Measurements from ENCODE around the gene C1orf210.

Gene C1orf210

GRCh38 chr1:43285269-43285990 is at the start of gene C1orf210:
C1orf210 (minus strand) TSS chr1:43285581; CDS start chr1:43283270, 2,311 bp downstream.
- H3K27ac ChIP-seq: peak within 1 kb of the TSS; percentile 45
- DNase-seq (ENCODE audit: low read depth, low spot score): peak; percentile 45

GRCh38 chr1:43334453-43335205 is 49.2 kb upstream of the C1orf210 start:
- no peak overlapping the region for H3K27ac ChIP-seq
- no peak for DNase-seq (ENCODE audit: low read depth, low spot score)

DNA sequence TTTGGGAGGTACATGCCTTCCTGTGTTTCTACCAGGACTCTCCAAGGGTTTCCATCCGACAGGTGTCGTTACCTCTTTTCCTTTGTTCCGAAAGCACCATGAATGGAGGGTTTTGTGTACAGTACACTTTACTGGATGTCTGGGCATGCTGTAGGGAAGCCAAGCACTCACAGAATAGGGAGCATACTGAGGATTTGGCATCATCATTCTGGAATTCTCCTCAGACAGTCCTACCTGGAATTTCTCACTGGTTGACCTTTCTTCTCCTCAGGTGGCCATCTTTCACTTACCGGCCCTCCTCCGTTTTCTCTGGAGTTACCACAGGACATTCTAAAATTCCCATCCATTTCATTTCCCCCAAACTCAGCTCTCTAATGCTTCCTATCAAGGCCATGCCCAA is 46.3 kb upstream of the C1orf210 start:
- no peak overlapping the region for H3K27ac ChIP-seq
- no peak for DNase-seq (ENCODE audit: low read depth, low spot score)

DNA sequence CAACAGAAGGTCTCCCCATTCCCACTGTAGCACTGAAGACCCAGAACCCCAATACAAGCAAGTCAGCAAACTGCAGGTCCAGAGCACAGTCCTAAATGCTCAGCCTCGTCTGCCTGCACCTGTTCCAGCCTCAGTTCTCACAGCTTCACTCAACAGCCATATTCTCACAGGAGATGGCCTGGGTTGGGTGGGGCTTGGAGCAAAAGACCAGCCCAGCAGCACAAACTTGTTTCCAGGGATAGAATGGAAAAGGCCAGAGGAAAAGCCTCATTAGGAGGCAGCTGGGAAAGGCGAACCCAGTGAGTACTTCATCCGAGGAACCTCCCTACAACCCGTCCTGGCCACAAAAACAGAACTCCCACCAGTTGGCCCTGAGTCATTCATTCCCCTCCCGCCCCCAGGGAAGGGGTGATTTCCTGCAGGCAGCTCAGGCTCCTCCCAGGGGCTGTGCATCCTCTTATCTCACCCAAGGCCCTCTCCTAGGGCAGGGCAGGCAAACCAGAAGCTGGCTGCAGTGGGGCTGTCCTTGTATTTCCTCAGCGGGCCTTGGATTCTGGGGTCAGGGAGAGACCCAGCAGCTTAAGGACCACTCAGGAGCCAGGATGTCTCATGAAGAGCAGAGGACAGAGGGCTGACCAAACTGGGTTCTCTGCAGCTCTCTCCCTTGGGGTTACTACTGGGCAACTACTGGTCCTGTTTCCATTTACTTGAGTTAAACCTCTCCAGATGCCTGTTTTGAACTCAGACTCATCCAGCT is 44.8 kb upstream of the C1orf210 start:
- no peak for DNase-seq (ENCODE audit: low read depth, low spot score)
- H3K27ac ChIP-seq: no peak overlapping the region

GRCh38 chr1:43327549-43328292 is 42.3 kb upstream of the C1orf210 start:
- no peak for DNase-seq (ENCODE audit: low read depth, low spot score)
- no peak overlapping the region for H3K27ac ChIP-seq

- no peak overlapping the region for H3K27ac ChIP-seq
- DNase-seq (ENCODE audit: low read depth, low spot score): no peak
These were observed 40.0 kb upstream of the C1orf210 start for GRCh38 chr1:43325381-43325780.

GRCh38 chr1:43324810-43325209 is 39.4 kb upstream of the C1orf210 start:
- H3K27ac ChIP-seq: no peak overlapping the region
- no peak for DNase-seq (ENCODE audit: low read depth, low spot score)

DNA sequence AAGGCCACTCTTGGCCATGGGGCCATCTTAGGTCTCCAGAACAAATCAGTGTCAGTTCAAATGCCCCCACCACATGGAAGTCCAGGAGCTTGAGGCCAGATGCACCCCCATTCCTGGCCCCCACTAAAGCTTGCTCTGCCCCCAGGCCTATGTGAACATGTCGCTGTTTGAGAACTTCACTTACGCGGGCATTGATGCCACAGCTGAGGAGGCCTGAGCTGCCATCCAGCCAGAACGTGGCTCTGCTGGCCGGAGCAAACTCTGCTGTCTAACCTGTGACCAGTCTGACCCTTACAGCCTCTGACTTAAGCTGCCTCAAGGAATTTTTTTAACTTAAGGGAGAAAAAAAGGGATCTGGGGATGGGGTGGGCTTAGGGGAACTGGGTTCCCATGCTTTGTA is 37.1 kb upstream of the C1orf210 start:
- DNase-seq (ENCODE audit: low read depth, low spot score): no peak
- no peak overlapping the region for H3K27ac ChIP-seq

- no peak for DNase-seq (ENCODE audit: low read depth, low spot score)
- no peak overlapping the region for H3K27ac ChIP-seq
These were observed 36.0 kb upstream of the C1orf210 start for GRCh38 chr1:43321331-43321891.

DNA sequence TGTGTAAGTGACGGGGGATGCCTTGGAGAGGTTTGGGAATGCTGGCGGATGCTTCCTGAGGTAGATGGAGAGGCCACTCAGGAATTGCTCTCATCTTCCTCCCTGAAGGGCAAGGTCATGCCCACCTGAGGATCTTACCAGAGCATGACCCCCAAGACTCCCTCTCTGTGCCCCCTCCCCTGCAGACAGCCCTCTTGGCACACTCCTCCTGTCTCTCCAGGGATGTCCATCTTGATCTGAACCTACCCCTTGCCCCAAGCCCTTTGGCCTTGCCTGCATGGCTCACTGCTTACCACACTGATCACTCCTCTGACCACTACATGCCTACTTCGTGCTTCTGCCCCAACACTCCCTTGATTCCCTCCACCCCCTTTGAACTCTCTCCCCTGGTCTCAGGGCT is 34.4 kb upstream of the C1orf210 start:
- no peak overlapping the region for H3K27ac ChIP-seq
- DNase-seq (ENCODE audit: low read depth, low spot score): no peak

- no peak overlapping the region for H3K27ac ChIP-seq
- DNase-seq (ENCODE audit: low read depth, low spot score): no peak
These were observed 33.9 kb upstream of the C1orf210 start for GRCh38 chr1:43319288-43319687.

- H3K27ac ChIP-seq: no peak overlapping the region
- no peak for DNase-seq (ENCODE audit: low read depth, low spot score)
These were observed 33.5 kb upstream of the C1orf210 start for GRCh38 chr1:43318831-43319230.

DNA sequence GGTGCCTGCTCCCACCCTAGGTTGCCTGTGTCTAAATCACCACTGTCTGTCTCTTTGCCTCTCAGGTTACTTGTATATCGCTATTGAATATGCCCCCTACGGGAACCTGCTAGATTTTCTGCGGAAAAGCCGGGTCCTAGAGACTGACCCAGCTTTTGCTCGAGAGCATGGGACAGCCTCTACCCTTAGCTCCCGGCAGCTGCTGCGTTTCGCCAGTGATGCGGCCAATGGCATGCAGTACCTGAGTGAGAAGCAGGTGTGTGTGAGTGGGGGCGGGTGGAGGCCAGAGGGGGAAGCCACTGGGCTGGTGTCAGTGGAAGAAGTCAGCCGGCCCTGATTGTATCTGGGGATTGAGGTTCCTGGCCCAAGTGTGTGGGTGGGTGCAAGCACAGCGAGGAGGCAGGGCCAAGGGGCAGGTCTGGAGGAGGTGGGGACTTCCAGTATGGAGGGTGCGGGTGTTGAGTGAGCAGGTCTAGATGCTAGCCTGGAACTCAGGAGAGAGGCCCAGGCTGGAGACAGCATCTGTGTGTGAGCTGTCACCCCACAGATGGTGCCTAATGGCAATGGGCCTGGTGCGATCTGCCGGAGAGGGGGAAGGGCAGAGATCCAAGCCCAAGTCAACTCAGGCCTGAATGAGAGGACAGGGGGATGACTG is 32.6 kb upstream of the C1orf210 start:
- no peak for DNase-seq (ENCODE audit: low read depth, low spot score)

GRCh38 chr1:43316738-43317520 is 31.5 kb upstream of the C1orf210 start:
- no peak for DNase-seq (ENCODE audit: low read depth, low spot score)
- no peak overlapping the region for H3K27ac ChIP-seq

More for the DNA sequence above, 32.6 kb upstream of the C1orf210 start:
- no peak overlapping the region for H3K27ac ChIP-seq

- no peak for DNase-seq (ENCODE audit: low read depth, low spot score)
These were observed 30.8 kb upstream of the C1orf210 start for GRCh38 chr1:43315963-43316737.

DNA sequence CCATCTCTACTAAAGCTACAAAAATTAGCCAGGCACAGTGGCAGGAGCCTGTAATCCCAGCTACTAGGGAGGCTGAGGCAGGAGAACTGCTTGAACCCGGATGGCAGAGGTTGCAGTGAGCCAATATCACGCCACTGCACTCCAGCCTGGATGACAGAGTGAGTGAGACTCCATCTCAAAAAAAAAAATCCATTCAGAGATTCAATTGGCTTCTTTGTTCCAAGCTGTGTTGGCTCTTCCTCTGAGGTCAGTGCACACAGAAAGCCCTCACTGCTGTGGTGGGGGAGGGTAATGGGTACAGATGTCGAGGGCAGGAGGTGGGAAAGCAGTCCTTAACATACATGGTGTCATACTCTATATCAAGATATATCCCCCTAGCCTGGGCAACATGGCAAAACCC is 30.1 kb upstream of the C1orf210 start:
- no peak overlapping the region for H3K27ac ChIP-seq

More at GRCh38 chr1:43315963-43316737, 30.8 kb upstream of the C1orf210 start:
- H3K27ac ChIP-seq: no peak overlapping the region

DNA sequence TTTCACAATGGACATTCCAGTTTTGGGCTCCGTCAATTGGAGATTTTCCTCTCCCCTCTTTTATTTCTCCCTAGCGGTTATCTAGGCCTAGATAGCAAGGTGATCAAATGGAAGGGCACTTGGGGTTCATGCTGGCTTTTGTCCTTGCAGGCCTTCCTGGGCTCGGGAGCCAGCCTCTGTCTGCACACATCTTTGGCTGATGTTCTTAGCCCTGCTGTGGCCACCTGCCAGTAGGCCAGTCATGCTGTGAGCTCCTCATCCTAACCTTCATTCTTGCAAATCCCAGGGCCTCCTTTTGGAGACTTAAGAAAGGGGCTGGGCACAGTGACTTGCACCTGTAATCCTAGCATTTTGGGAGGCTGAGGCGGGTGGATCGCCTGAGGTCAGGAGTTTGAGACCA is 28.9 kb upstream of the C1orf210 start:
- no peak for DNase-seq (ENCODE audit: low read depth, low spot score)
- H3K27ac ChIP-seq: no peak overlapping the region

More for the DNA sequence above, 30.1 kb upstream of the C1orf210 start:
- no peak for DNase-seq (ENCODE audit: low read depth, low spot score)

DNA sequence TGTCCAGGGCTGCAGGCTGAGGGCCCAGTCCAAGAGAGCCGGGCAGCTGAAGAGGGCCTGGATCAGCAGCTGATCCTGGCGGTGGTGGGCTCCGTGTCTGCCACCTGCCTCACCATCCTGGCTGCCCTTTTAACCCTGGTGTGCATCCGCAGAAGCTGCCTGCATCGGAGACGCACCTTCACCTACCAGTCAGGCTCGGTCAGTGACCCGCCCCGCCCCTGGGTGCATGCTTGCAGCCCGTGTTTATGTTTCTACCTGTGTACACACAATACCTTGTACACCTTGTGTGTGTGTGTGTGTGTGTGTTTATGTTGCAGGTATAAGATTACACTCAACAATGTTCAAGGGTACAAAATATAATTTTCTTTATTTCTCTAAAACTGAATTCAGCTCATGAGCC is 28.4 kb upstream of the C1orf210 start:
- no peak overlapping the region for H3K27ac ChIP-seq
- no peak for DNase-seq (ENCODE audit: low read depth, low spot score)
